Suppressor macrophage treated with lipopolysaccharide for 1 hour (primary cell): Measurements from ENCODE around the gene HSPA1B.
"Not testable (repeated sequence)": the region's sequence is repeated elsewhere in the genome, so short reads cannot be mapped to it uniquely, and the experiment has no call there.

Experiments
- DNase-seq, 3 donors: peaks; one replicate each; pipeline ENCODE4 v3.0.0-alpha.2; 2020 to 2022

The HSPA1B gene

DNA sequence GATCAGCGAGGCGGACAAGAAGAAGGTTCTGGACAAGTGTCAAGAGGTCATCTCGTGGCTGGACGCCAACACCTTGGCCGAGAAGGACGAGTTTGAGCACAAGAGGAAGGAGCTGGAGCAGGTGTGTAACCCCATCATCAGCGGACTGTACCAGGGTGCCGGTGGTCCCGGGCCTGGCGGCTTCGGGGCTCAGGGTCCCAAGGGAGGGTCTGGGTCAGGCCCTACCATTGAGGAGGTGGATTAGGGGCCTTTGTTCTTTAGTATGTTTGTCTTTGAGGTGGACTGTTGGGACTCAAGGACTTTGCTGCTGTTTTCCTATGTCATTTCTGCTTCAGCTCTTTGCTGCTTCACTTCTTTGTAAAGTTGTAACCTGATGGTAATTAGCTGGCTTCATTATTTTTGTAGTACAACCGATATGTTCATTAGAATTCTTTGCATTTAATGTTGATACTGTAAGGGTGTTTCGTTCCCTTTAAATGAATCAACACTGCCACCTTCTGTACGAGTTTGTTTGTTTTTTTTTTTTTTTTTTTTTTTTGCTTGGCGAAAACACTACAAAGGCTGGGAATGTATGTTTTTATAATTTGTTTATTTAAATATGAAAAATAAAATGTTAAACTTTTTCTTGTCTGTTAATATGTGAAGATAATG is 2.2 kb downstream of the HSPA1B start:
- peak; percentile 47 to 75 (median 73) for DNase-seq

DNA sequence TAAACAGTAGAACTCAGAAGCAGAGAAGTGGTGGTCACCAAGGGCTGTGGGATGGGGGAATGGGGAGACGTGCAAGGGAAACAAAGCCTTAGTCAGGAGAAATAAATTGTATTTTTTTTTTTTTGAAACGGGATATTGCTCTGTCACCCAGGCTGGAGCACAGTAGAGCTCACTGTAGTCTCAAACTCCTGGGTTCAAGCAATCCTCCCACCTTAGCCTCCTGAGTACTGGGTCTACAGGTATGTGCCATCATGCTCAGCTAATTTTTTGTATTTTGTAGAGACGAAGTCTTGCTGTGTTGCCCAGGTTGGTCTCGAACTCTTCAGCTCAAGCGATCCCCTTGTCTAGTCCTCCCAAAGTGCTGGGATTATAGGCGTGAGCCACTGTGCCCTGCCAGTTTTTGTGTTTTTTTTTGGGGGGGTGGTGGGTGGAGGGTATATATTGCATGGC is 3.4 kb downstream of the HSPA1B start:
- no peak for DNase-seq

DNA sequence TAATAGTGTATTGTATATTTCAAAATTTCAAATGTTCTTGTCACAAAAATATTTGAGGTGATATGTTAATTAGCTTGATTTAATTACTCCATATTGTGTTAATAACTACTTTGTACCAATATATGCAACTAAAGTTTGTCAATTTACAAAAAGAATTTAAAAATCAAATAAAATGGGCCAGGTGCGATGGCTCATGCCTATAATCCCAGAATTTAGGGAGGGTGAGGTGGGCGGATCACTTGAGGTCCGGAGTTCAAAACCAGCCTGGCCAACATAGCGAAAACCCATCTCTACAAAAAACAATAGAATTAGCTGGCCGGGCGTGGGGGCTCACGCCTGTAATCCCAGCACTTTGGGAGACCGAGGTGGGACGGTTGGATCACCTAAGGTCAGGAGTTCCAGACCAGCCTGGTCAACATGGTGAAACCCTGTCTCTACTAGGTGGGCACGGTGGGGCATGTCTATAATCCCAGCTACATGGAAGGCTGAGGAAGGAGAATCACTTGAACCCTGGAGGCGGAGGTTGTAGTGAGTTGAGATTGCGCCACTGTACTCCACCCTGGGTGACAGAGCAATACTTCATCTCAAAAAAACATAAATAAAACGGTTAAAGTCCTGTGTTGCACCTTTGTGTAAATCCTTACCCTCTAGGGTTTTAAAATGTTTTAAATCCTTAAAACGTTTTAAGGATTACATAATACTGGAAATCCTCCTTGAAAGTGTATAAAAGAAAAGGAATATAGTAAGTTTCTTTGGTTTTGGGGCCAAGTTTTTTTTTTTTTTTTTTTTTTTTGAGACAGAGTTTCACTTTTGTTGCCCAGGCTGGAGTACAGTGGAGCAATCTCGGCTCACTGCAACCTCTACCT is 4.0 kb downstream of the HSPA1B start:
- DNase-seq, result peak; percentile 58 to 64 (median 64)

DNA sequence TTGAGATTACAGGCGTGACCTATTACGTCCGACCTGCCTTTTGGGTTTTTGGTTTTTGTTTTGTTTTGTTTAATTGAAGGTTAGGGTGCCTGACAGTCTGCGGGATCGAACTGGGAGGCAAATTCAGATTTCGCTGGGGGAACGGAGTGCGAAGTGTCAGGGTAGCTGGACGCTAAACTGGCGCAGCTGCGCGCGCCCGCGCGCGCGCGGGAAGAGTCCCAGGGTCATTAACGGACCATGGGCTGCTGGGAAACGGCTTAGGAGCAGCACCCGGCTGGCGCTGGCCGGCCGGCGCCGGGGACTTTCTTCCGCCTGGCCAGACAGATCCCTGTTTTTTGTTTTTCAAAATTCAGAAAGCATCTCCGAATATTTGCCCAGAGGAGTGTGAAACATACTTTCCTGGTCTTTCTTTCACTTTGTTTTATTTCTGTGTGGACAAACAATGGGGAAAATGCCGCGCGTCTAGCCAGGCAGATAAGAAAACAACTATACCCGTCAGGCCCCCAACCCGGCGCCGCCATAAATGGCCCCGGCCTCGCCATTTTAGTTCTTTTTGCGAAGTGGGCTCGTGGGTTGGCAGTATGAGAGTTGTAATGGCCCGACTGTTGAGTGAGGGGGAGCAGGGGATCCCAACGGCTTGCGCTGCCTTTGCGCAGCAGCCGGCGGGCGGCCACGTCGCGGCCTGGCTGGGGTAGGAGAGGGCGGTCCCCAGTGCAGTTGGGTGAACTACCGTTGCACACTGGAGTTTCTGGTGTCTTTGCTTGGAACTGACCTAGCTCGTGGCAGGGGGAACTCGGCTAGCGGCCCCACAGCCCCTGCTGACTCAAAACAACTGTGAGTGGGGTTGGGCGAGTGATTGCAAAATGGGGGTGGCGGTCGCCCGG is 7.1 kb downstream of the HSPA1B start:
- DNase-seq, result peak; percentile 88 to 94 (median 90)

DNA sequence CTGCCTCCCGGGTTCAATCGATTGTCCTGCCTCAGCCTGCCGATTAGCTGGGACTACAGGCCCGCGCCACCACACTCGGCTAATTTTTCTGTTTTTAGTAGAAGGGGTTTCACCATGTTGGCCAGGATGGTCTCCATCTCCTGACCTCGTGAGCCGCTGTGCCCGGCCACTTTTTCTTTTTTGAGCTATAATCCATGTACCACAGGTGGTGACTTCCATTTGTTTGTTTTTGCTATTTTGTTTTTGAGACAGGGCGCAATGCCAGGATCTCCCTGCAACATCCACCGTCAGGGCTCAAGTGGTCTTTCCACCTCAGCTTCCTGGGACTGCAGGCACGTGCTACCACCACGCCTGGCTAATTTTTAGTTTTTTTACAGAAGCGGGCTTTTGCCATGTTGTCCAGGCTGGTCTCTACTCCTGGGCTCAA is 8.5 kb downstream of the HSPA1B start:
- no peak for DNase-seq

DNA sequence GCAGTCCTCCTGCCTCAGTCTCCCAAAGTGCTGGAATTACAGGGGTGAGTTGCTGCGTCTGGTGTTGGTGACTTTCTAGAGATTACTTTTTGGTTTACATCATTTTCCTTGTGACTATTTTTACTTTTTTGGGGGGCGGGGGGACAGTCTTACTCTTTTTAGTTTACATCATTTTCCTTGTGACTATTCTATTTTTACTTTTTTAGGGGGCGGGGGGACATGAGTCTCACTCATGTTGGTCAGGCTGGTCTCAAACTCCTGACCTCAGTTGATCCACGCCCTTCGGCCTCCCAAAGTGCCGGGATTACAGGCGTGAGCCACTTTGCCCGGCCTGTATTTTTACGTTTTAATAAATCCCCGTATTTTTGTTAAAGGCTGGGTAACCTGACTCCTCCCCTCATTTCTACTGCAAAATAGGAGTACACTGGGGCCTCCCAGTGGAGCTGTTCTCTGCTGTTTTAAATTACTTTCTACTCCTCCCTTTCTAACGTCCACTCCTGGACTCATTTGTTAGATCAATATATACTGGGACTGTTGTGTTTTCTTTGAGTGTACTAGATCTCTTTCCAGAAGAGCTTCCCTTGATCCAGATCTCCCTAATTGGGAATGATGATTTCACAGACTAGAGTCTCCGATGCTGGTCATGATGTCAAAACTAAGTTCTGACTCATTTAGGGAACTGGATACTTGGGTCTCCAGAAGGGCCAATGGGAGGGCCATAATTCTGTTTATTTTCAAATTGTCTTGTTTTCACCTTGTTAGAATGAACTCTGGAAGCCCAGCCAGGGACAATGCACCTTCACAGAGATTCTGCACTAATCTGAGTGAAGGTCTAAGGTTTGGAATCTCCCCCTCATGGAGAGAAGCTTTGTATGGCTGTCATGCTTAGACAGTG is 9.2 kb downstream of the HSPA1B start:
- peak; percentile 64 to 81 (median 71) for DNase-seq

DNA sequence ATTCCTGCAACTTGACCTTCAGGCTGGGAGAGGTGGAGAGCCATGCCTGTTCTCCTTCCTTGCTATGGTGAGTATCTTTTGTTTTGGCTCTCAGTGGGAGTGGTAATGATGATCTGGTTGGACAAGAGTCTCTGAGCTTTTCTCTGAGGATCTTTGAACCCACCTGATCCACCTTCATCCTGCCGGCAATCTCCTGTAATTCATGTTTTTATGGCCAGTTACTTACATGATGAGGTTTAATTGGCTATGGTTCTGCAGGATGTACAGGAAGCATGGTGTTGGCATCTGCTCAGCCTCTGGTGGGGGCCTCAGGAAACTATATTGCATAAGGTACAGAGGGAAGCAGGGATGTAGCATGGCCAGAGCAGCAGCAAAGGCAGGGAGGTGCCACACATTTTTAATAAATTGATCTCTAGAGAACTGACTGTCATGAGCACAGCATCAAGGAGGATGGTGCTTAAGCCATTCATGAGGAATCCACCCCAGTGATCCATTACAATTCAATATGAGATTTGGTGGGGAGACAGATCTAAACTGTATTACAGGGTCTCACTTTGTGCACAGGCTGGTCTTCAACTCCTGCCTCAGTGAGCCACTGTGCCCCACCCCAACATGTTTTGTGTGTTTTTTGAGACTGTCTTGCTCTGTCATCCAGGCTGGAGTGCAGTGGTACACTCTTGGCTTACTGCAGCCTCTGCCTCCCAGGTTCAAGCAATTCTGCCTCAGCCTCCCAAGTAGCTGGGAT is 10.0 kb downstream of the HSPA1B start:
- no peak for DNase-seq

DNA sequence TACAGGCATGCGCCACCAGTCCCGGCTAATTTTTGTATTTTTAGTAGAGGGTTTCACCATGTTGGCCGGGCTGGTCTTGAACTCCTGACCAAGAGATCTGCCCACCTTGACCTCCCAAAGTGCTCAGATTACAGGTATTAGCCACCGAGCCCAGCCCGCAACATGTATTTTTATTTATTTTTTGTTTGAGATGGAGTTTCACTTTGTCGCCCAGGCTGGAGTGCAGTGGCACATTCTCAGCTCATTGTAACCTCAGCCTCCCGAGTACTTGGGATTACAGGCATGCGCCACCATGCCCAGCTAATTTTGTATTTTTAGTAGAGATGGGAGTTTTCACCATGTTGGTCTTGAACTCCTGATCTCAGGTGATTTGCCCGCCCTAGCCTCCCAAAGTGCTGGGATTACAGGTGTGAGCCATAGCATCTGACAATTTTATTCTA is 10.6 kb downstream of the HSPA1B start:
- not testable (repeated sequence) for DNase-seq

DNA sequence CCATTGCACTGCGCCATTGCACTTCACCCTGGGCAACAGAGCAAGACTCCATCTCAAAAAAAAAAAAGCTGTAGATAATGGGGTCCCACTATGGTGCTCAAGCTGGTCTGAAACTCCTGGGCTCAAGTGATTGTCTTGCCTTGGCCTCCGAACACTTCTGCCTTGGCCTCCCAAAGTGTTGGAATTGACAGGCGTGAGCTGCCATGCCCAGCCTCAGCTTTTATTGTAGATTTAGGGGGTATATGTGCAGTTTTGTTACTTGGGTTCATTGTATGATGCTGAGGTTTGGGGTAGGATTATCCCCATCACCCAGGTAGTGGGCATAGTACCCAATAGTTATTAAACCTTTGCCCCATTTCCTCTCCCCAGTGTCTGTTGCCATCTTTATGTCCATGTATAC is 11.4 kb downstream of the HSPA1B start:
- DNase-seq, result no peak

DNA sequence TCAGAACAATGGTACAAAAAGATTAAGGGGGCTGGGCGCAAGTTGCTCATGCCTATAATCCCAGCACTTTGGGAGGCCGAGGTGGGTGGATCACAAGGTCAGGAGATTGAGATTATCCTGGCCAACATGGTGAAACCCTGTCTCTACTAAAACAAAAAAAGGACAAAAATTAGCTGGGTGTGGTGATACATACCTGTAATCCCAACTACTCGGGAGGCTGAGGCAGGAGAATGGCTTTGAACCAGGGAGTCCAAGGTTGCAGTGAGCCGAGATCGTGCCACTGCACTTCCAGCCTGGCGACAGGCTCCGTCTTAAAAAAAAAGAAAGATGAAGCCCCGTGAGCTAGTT is 12.2 kb downstream of the HSPA1B start:
- DNase-seq, result not testable (repeated sequence)

DNA sequence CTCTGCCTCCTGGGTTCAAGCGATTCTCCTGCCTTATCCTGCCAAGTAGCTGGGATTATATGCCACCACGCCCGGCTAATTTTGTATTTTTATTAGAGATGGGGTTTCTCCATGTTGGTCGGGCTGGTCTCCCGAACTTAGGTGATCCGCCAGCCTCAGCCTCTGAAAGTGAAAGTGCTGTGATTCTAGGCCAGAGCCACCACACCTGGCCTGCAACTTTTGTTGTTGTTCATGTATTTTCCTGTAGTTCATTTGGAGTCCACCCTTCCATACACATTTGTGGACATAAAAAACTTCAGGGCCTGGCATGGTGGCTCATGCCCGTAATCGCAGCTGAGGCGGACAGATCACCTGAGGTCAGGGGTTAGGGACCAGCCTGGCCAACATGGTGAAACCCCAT is 14.5 kb downstream of the HSPA1B start:
- no peak for DNase-seq

DNA sequence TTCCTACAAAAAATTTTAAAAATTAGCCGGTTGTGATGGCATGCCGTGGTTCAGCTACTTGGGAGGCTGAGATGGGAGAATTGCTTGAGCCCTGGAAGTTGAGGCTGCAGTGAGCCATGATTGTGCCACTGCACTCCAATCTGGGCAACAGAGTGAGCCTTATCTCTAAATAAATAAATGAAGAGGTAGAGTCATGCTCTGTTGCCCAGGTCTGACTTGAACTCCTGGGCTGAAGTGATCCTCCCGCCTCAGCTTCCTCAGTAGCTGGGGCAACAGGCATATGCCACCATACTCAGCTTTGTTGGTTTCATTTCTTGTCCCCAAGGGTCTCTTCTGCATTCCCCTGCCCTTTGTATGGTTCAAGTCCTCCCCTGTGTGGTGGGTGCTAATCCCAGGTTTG is 17.0 kb downstream of the HSPA1B start:
- no peak for DNase-seq

DNA sequence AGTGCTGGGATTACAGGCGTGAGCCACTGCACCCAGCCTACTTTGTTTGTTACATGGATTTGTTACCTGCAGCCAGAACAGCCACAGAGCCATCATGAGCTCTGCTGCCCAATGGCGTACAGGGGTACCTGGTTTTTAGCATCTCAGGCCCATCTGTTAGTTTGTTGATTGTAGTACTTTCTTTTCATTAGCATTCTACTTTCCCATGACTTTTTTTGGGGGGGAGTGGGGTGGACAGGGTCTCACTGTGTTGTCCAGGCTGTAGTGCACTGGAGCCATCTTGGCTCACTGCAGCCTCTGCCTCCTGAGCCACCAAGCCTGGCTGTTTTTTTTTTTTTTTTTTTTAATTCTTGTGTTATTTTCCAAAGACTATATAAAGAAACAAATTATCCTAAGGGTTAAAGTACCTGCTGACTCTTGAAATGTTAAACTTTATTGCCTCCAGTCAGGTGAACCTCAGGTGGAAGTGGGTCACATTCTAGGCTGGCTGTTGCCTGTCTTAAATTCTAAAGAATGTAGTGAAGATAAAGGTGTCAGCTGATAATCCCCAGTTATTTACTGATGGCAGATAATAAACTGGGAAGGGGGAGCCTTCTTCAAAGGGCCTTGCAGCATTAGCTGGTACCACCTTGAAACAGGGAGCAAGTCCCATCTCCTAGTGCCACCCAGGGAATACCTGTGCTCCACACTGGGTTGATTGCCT is 19.9 kb downstream of the HSPA1B start:
- no peak for DNase-seq

DNA sequence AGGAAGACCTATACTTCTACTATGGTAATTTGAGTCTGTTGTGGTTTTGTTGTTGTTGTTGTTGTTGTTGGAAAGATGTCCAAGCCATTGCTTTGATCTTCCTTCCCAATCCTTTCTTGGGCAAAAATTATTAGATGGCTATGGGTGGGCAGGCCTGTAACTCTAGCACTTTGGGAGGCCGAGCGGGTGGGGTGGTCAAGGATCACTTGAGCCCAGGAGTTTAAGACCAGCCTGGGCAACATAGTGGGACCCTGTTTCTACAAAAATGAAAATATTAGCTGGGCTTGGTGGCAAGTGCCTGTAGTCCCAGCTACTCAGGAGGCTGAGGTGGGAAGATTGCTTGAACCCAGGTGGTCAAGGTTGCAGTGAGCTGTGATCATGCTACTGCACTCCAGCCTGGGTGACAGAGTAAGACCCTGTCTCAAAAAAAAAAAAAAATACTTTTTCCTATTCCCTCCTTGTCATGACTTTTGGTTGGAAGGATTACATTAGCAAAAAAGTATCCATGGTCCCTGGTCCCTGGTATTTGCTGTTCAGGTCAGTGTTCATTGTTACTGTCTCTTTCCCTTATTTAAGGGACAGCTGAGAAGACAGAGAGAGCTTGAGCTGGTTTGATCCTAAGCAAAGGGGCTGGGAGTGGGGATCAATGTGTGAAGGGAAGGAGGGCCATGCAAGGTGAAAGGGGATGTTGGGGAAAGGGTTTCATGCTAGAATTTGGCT is 23.4 kb downstream of the HSPA1B start:
- no peak for DNase-seq

DNA sequence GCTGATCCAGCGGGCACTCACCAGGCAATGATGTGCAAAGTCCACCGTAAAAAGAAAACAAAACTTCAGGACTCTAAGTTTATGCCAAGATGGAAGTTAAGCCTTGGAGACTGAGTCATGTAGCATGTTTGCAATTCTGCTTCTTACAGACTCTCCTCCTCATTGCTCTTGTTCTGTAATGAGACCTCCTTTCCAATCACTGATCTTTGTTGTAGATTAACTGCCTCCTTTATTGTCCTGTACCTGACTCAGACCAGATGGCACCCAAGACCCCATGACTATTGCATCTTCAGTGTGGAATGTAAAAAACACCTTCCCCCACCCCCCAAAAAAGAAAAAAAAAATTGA is 23.9 kb downstream of the HSPA1B start:
- DNase-seq, result no peak

DNA sequence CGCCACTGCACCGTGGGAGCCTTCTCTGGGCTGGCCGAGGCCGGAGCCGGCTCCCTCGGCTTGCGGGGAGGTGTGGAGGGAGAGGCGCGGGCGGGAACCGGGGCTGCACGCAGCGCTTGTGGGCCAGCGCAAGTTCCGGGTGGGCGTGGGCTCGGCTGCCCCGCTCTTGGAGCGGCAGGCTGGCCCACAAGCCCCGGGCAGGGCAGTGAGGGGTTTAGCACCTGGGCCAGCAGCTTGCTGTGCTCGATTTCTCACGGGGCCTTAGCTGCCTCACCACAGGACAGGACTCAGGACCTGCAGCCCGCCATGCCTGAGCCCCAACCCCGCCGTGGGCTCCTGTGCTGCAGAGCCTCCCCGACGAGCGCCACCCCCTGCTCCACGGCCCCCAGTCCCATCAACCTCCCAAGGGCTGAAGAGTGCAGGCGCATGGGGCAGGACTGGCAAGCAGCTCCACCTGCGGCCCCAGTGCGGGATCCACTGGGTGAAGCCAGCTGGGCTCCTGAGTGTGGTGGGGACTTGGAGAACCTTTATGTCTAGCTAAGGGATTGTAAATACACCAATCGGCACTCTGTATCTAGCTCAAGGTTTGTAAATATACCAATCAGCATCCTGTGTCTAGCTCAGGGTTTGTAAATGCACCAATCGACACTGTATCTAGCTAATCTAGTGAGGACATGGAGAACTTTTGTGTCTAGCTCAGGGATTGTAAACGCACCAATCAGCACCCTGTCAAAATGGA is 24.6 kb downstream of the HSPA1B start:
- DNase-seq, result not testable (repeated sequence)

DNA sequence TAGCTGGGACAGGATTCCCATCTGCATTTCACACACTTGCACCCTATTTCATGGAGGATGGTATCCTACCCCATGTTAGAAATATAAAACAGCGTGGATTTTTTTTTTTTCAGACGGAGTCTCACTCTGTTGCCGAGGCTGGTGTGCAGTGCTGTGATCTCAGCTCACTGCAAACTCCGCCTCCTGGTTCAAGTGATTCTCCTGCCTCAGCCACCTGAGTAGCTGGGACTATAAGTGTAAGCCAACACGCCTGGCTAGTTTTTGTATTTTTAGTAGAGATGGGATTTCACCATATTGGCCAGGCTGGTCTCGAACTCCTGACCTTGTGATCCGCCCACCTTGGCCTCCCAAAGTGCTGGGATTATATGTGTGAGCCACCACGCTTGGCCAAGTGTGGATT is 30.2 kb downstream of the HSPA1B start:
- DNase-seq, result not testable (repeated sequence)

DNA sequence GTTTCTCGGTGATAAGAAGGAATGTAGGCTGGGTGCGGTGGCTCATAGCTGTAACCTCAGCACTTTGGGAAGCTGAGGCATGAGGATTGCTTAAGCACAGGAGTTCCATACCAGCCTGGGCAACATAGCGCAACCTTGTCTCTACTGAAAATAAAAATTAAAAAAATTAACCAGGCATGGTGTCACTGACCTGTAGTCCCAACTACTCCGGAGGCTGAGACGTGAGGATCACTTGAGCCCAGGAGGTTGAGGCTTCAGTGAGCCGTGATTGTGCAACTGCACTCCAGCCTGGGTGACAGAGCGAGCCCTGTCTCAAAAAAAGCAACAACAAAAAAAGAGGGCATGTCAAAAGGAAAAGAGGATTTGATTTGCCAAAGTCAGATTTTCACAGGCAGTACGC is 31.2 kb downstream of the HSPA1B start:
- no peak for DNase-seq

DNA sequence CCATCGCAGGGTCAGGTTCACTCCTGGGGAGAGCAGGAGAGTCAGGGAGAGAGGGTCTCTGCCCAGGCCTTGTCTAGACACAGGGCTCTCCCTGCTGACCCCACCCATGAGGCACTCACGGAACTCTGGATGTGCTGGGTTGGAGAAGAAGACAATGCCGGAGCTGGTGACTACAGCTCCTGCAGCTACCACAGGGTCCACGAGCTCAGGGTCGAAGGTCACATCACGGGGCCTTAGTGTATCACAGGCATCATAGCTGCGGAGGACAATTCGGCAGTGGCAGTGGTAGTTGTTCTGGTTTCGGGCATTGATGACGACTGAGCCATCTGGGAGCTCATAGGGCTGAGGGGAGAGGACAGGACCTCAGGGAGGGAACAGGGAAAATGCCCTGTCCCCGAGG is 32.4 kb downstream of the HSPA1B start:
- no peak for DNase-seq
